HG02840 (cell line): ENCODE data around the gene CYGB.

Source experiments
- ATAC-seq: cut with Tn5 transposase; IDR thresholded peaks from one replicate; pipeline ENCODE4 v1.9.1; 2021; ENCODE audit warnings: mild to moderate bottlenecking, moderate library complexity, moderate number of reproducible peaks; ENCODE audit not compliant: unreplicated experiment, low FRiP score

Gene CYGB

DNA sequence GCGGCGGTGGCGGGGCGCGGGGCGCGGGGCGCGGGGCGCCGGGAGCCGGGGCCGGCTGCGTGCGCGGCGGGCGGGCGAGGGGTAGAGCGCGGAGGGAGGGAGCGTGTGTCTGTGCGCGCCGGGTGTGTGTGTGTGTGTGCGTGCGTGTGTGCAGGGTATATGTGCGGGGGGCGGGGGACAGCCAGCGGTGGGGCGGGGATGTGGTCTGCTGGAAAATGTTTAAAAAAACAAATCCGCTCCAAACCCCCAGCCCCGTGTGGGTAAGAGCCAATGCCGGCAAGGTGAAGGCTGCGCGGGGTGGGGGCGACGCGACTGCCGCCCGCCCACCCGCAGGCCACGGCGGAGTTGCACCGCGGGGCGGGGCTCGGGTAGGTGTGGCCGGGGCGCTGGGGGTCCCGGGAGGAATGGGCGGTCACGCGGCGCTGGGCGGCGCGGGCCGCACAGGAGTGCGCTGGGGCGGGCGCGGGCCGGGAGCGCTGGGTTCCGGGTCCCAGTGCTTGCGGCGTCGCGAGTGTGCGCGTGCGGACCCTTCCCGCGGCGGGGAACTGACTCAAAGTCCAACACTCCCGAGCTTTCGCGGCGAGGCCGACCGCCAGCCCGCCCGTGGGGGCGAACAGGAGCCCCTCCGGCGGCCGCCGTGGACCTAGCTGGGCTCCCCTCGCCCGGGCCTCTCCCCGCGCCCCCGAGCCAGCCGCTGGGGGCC, at the start of gene CYGB:
TSS of gene CYGB (minus strand) at position 132 of the 703 bp plus-strand sequence. CDS start 167 bp downstream, outside the sequence.
- no peak for ATAC-seq

DNA sequence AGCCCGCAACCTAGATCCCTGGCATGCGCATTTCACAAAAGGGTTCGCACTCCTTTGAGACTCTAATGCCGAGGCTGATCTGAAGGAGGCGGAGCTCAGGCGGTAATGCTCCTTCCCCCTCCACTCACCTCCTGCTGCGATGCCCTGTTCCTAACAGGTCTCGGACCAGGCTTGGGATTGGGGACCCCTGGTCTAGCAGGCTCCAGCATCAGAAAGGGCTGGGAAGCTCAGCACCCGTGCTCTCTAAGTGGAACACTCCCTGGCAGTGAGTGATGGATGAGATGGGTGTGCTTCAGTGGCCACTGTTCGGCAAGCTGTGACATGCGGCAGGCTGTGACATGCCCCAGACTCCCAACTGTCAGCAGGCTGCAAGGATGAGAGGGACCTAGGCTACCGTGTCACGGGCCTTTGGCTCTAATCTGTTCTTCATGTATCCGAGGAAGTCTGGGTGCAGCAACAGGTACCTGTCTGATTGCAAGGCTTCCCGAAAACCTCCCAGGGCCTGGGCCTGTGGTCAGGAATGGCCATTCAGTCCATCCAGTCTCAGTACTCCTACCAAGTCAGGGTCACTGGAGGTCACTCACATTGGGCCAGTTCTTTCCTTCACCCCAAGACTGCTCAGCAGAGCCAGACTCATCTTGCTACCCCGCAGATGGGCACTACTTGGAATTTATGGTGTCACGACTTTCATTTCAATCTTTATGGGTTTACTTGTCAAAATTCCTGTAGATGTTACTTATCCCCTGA, 49.4 kb upstream of the CYGB start:
- ATAC-seq: no peak

- ATAC-seq: no peak
These were observed 48.4 kb upstream of the CYGB start, which contains the start of gene ST6GALNAC2 for GRCh38 chr17:76585649-76586593. TSS of gene ST6GALNAC2 (minus strand) at chr17:76585860. CDS start at chr17:76585808, 52 bp downstream.

DNA sequence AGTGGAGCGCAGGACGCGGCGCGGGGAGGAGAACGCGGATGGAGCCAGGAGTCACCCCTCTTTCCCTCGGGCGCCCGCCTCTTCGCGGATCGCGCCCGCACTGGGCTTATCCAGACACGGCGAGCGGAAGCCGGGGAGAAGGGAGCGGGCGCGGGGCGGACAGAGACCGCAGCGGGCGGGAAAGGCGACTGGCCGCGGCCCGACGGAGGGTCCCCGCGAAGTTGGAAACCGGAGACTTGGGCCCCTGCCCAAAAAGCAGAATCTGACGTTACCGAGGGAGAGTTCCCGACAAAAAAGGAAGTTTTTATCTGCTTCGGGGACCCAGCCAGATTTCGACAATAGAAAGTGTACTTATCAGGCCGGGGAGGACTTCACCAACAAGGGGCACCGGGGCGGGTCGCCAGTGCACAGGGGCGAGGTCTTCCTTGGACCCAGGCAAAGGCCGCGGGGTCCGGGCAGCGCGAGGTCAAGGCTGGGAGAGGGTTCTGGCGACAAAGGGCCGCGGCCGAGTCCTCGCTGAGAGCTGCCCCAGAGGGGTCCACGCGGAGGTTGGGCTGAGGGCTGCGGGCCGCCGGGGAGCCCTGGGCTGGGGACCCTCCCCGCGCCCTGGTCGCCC, 47.6 kb upstream of the CYGB start:
- ATAC-seq: no peak

DNA sequence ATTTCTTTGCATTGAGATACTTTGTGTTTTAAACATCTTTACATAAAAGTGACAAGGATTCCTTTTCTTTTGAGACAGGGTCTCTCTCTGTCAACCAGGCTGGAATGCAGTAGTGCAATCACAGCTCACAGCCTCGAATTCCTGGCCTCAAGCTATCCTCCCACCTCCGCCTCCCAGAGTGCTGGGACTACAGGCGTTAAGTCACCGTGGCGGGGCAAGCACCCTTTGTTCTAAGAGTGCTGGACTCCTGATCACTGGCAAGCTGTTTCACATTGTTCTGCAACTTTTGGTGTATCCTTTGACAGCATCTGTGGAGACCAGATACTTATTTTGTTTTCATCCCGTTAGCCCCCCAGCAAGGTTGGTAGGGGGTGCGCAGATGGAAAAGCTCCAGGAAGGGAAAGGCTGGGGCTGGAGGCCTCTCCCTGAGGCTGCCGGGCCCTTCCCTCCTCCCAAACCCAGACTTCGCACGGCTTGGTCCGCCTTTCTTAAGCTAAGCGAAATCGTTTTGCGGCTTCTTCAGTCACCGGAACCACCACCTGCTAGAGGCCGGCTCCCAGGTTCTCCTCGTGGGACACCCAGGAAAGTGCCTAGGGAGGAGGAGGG, 47.0 kb upstream of the CYGB start:
- no peak for ATAC-seq

DNA sequence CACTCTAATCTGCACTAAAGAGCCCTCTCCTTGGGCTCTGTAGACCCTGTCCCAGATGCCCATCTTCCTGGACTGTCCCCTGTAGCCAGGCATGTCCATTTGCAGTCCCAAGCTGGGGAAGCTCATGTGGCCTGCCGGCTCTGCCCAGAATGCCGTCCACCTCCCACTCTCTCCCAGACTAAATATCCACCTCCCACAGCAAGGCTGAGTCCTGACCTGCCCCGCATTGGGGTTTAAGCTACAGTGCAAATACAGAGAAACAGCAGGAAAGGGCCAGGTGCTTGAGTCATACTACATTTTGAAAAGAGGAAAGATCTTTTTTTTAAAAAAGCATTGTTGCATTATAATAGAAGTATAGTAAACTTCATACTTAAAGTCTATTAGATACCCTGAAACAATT, 45.2 kb upstream of the CYGB start:
- ATAC-seq: no peak

- no peak for ATAC-seq
These were observed 44.0 kb upstream of the CYGB start for GRCh38 chr17:76581515-76581914.

- no peak for ATAC-seq
These were observed 41.8 kb upstream of the CYGB start for GRCh38 chr17:76579281-76579680.

DNA sequence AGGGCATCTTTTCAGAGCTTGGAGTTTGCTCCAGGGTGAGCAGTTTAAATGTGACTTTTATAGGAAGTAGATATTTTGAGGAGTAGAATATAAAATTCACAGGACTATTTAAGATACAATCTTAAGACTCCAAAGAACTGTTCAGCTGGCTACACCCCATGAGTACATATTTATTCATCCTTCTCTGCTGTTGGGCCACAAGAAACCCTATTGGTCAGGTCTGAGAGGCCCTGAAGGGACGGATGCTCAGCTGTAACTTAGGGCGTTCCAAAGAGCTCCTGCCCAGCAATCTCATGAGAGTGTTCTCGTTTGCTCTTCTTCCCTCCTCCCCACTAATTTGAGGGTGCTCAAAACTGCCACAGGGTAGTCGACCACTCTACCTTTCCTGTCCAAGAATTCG, 40.9 kb upstream of the CYGB start:
- no peak for ATAC-seq

GRCh38 chr17:76577876-76578275, 40.4 kb upstream of the CYGB start:
- no peak for ATAC-seq

DNA sequence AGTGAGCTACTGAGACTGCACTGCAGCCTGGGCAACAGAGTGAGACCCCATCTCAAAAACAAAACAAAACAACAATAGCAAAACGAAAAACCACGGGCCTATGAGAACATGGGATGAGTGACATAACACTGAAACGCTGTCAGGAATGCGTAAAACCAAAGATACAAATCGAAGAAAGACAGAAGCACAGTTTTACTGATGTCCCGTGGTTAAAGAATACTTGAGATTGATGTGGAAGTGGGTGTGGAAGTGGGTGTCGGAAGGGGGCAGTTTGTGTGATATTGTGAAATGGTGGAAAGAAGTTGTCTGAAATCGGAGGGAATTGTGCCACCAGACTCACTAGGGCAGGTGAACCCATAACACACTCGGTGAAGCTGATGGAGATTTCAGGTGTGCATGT, 38.7 kb upstream of the CYGB start:
- no peak for ATAC-seq

- ATAC-seq: no peak
These were observed 38.1 kb upstream of the CYGB start for GRCh38 chr17:76575570-76575969.

- no peak for ATAC-seq
These were observed 36.7 kb upstream of the CYGB start for GRCh38 chr17:76574166-76574565.

DNA sequence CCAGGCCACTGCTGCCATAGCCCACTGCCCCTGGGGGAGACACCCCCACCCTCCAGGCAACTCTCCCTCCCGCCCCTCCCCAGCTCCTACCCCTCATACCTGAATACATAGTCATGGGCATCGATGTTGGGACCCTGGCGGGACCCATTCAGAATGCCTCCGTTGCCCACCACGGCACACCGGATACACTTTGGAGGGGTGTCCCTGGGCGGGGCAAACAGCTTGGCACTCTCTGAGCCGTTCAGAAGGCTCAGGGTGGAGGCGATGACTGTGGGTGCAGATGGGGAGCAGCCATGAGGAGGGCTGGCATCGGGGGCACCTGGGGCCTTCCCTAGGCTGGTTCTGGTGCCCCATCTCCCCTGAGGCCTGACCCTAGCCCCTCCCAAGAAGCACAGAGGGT, 35.6 kb upstream of the CYGB start:
- no peak for ATAC-seq

DNA sequence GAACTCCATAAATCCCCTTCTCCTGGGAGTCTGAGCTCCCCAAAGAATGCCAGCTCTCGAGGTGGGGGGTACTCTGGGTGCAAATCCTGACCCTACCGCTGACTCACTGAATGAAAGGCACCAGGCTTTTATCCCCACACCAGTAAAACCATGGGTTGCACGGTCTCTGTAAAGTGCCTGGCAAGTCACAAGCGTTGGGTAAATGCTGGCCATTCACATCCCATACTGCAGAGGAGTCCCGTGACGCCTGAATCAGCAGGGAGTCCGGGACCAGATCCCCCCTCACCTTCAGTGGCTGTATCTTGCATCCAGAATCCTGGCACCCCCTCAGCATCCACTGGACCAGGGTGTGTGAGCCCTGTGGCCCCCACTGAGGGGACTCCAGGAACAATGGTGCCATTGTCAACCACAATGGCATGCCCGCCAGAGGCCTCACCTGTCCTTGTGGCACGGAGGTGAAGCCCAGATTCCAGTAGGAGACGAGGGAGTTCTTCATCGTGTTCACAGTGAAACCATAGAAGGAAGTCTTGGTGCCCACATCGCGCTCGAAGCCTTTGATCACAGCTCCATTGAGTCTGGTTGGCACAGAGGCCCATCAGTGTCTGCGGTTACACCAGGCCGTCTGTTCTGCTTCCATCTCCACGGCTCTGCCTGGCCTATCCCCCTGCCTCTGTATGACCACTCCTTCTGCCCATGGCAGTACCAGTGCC, 34.8 kb upstream of the CYGB start:
- ATAC-seq: no peak

DNA sequence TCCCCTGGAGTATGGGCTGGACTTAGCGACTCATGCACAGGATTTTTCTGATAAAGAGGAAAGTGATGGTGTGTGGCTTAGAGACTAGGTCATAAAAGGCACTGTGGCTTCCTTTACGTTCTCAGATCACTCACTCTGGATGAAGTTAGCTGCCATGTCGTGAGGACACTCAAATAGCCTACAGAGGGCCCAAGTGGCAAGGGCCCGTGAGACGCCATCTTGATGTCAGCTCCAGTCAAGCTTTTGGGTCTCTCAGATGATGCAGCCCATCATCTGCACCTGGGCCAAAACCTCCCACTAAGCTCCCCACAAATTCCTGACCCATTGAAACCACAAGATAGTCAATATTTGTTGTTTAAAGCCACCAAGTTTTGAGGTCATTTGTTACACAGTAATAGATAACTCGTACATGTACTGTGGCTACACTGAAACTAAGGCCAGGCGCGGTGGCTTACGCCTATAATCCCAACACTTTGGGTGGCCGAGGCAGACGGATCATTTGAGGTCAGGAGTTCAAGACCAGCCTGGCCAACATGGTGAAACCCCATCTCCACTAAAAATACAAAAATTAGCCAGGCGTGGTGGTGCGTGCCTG, 33.5 kb upstream of the CYGB start:
- no peak for ATAC-seq

DNA sequence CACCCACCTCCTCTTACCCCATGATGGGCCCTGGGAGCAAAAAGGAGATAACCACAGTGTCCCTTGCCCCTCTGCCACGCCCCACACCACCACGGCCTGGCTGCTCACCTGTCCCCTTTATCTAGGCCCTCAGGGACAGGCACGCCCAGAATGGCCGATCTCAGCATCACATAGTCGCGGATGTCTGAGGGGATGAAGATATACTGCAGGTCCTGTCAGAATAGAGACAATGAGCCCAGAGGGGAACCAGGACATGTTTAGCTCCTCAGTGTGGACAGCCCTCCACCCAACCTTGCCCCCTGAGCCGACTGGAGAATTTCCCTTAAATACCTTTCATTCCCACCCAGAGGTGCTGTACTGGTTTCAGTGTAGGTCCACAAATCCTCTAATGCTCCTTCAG, 32.9 kb upstream of the CYGB start:
- ATAC-seq: no peak

DNA sequence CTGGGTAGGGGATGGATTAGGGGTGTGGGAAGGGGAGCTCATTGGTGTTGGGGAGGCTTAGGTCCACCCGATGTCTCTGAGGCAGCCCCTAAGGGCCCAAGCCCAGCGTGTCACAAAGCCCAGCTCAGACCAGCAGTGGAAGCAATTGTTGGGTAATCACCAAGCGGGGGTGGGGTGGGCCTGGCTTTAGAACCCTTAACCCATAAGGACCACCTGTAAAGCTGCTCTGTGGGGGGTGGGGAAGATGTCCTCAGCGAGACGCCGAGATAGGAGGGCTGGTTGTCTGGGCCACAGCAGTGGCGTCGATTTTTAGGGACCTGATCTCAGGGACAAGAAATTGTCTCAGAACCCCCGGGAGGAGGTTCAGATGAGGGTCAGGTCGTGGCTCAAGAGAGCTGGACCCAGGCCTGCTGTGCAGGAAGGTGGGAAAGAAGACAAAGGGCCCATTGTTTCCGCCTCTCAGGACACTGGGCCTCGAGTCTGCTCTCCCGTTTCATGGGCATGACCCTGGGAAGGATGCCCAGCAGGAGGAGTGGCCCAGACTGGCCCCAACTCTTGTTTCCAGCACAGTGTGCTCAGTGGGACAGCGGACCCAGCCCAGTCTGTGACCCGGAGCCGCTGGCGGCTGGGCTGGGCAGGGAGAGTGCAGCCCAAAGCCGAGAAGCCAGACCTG, 32.2 kb upstream of the CYGB start:
- no peak for ATAC-seq
